Suprapubic skin (tissue), 4 donors: Measurements from ENCODE around the gene KMT2C.

ENCODE experiments used
- POLR2A ChIP-seq, 2 donors: fragments of 450-650 bp; IDR thresholded peaks; one replicate each; pipeline ENCODE4 v1.6.1; 2017; ENCODE audit warnings: antibody characterized with exemption in 2 of 2, mild to moderate bottlenecking in 2 of 2, moderate library complexity in 2 of 2
- POLR2AphosphoS5 ChIP-seq, 3 donors: sonication (generic); formaldehyde crosslinking; IDR thresholded peaks; one replicate each; pipeline ENCODE4 v1.6.1; 2017; ENCODE audit warnings: antibody characterized with exemption in 3 of 3
- TF ChIP-seq, protein P1 (sequence below), 2 donors: fragments of 200-600 bp in 1 of 2; fragments of 450-650 bp in 1 of 2; sonication (generic) in 1 of 2; IDR thresholded peaks; one replicate each; pipeline ENCODE4 v1.5.1; 2016 to 2019; ENCODE audit warnings: antibody characterized with exemption in 2 of 2, mild to moderate bottlenecking in 1 of 2, moderate library complexity in 1 of 2

DNA sequence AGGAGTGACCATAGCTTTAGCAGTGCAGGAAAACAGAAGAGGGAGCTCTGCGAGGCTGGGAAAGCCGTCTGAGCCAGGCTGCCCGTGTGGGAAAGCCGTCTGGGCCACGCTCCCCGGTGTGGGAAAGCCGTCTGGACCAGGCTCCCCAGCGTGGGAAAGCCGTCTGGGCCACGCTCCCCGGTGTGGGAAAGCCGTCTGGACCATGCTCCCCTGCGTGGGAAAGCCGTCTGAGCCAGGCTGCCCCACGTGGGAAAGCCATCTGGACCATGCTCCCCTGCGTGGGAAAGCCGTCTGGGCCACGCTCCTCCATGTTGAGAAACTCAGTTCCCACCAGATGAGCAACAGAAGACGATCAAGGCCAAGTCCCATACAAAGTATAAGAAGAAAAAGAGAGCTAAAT lies 308.6 kb downstream of the KMT2C start:
- TF ChIP-seq, protein P1, sequence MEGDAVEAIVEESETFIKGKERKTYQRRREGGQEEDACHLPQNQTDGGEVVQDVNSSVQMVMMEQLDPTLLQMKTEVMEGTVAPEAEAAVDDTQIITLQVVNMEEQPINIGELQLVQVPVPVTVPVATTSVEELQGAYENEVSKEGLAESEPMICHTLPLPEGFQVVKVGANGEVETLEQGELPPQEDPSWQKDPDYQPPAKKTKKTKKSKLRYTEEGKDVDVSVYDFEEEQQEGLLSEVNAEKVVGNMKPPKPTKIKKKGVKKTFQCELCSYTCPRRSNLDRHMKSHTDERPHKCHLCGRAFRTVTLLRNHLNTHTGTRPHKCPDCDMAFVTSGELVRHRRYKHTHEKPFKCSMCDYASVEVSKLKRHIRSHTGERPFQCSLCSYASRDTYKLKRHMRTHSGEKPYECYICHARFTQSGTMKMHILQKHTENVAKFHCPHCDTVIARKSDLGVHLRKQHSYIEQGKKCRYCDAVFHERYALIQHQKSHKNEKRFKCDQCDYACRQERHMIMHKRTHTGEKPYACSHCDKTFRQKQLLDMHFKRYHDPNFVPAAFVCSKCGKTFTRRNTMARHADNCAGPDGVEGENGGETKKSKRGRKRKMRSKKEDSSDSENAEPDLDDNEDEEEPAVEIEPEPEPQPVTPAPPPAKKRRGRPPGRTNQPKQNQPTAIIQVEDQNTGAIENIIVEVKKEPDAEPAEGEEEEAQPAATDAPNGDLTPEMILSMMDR (IDR thresholded peaks at IDR 0.05) = no peak
- no peak for TF ChIP-seq POLR2AphosphoS5 (IDR thresholded peaks at IDR 0.05)
- TF ChIP-seq POLR2A (IDR thresholded peaks at IDR 0.05) = no peak
